Sigmoid colon (tissue), 4 donors: ENCODE results near the gene CNBP.

ENCODE experiments used
- POLR2A ChIP-seq, 2 donors: fragments of 450-650 bp; IDR thresholded peaks; one replicate each; pipeline ENCODE4 v1.6.1; 2016; ENCODE audit warnings: antibody characterized with exemption in 2 of 2, mild to moderate bottlenecking in 2 of 2, moderate library complexity in 2 of 2
- POLR2AphosphoS5 ChIP-seq, 4 donors: sonication (generic); formaldehyde crosslinking; IDR thresholded peaks; one replicate each; pipeline ENCODE4 v1.6.1; 2017; ENCODE audit warnings: antibody characterized with exemption in 4 of 4
- TF ChIP-seq, protein P1 (sequence below), 4 experiments: fragments of 450-650 bp in 3 of 4; fragments of 200-600 bp in 1 of 4; IDR thresholded peaks; one replicate each; pipeline ENCODE4 v1.5.1; 2016 to 2019; ENCODE audit warnings: antibody characterized with exemption in 4 of 4, mild to moderate bottlenecking in 3 of 4, moderate library complexity in 2 of 4

DNA sequence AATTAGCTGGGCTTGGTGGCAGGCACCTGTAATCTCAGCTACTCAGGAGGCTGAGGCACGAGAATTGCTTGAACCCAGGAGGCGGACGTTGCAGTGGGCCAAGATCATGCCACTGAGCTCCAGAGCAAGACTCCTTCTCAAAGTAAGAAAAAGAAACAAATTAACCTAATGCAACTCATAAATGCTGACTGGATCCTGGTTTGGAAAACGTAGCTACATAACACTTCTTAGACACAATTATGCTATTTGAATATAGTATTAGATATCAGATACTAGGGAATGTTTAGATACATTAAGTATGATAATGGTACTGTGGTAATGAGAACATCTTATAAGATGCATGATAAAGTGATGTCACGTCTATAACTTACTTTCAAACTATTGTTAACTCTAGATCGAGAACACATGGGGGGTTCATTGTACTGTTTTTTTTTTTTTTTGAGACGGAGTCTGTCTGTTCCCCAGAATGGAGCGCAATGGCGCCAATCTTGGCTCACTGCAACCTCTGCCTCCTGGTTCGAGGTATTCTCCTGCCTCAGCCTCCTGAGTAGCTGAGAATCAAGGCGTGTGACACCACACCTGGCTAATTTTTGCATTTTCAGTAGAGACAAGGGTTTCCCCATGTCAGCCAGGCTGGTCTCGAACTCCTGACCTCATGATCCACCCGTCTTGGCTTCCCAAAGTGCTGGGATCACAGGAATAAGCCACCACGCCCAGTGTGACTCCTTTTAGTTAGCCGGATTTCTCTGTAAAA, 16.9 kb downstream of the CNBP start:
- no peak for TF ChIP-seq POLR2AphosphoS5 (IDR thresholded peaks at IDR 0.05)
- no peak for TF ChIP-seq POLR2A (IDR thresholded peaks at IDR 0.05)
- TF ChIP-seq, protein P1, sequence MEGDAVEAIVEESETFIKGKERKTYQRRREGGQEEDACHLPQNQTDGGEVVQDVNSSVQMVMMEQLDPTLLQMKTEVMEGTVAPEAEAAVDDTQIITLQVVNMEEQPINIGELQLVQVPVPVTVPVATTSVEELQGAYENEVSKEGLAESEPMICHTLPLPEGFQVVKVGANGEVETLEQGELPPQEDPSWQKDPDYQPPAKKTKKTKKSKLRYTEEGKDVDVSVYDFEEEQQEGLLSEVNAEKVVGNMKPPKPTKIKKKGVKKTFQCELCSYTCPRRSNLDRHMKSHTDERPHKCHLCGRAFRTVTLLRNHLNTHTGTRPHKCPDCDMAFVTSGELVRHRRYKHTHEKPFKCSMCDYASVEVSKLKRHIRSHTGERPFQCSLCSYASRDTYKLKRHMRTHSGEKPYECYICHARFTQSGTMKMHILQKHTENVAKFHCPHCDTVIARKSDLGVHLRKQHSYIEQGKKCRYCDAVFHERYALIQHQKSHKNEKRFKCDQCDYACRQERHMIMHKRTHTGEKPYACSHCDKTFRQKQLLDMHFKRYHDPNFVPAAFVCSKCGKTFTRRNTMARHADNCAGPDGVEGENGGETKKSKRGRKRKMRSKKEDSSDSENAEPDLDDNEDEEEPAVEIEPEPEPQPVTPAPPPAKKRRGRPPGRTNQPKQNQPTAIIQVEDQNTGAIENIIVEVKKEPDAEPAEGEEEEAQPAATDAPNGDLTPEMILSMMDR (IDR thresholded peaks at IDR 0.05): no peak
